ENCODE results near the gene HPS1. TPM values are rescaled to one million over a fixed set of nuclear protein-coding genes. Genes with fewer than 3 reads are reported as not detected.

HPS1 gene
- total and polyA plus RNA-seq, 2 experiments from 2014 or later, result 41.2 to 104 TPM

DNA sequence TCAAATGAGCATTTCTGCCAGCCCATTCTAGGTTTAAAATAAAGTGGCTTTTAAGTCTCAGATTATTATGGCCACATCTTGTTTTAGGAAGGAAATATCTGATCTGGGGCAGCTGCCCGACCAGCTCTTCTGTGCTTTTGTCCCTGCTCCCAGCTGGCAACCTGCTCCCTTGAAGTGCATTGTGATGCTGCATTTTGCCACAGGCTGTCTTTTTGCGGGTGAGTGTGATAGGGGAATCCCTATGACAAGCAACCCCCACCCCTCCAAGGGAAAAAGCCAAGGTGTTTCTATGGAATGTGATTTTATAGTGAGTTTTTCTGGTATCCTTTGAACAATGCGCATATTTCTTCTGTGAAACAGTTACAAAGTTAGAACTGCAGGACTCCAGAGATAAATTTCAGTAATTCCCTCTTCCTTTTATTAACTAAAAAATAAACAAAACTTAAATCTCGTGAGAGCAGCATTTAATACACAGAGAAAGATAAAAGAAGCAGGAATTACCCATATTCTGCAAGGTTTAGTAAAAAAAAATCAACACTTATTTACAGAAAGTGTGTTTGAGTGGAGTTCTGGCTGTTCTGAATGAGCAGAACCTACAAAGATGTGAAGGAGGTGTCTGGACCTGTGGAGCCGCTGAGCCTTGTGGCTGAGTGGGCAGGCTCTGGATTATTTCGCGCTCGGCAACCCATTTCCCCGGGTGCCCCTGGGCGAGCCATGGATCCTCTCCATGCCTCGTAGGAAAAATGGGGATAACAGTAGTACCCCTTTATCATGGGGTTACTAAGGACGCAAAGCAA is 10.1 kb upstream of the HPS1 start:
- Histone ChIP-seq H3K4me1 (ENCODE audit: insufficient read depth) (peaks cover 6% of the 10 kb centered on the region), H3K27me3 (no peaks in the 10 kb centered on the region), H3K4me3 (no peak overlapping the region), H3K9me3 (ENCODE audit: low read depth) (no peaks in the 10 kb centered on the region), H2AFZ (no peak overlapping the region), H3K79me2 (no peaks in the 10 kb centered on the region), H3K27ac (no peak overlapping the region), H3K9me2 (replicated peaks; ENCODE audit: insufficient read depth) (no peaks in the 10 kb centered on the region), H4K20me1 (ENCODE audit: insufficient read depth, poor library complexity, severe bottlenecking) (no peaks in the 10 kb centered on the region), H3K36me3 (replicated peaks; ENCODE audit: insufficient read depth, low read depth) (no peaks in the 10 kb centered on the region), H3K4me2 (no peak overlapping the region)
- WGBS (ENCODE audit: low lambda C conversion rate, missing lambda C conversion rate), result 71% methylated on average over 12 of the region's 12 CpGs
- TF ChIP-seq EZH2 (IDR thresholded peaks at IDR 0.05; ENCODE audit: borderline replicate concordance) (no peak), EZH2phosphoT487 (IDR thresholded peaks at IDR 0.05; ENCODE audit: low read depth, severe bottlenecking, unreplicated experiment) (no peak)
- TF ChIP-seq, protein P1, sequence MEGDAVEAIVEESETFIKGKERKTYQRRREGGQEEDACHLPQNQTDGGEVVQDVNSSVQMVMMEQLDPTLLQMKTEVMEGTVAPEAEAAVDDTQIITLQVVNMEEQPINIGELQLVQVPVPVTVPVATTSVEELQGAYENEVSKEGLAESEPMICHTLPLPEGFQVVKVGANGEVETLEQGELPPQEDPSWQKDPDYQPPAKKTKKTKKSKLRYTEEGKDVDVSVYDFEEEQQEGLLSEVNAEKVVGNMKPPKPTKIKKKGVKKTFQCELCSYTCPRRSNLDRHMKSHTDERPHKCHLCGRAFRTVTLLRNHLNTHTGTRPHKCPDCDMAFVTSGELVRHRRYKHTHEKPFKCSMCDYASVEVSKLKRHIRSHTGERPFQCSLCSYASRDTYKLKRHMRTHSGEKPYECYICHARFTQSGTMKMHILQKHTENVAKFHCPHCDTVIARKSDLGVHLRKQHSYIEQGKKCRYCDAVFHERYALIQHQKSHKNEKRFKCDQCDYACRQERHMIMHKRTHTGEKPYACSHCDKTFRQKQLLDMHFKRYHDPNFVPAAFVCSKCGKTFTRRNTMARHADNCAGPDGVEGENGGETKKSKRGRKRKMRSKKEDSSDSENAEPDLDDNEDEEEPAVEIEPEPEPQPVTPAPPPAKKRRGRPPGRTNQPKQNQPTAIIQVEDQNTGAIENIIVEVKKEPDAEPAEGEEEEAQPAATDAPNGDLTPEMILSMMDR (IDR thresholded peaks at IDR 0.05; ENCODE audit: poor library complexity), result no peak
- no peak for DNase-seq (ENCODE audit: low spot score)

DNA sequence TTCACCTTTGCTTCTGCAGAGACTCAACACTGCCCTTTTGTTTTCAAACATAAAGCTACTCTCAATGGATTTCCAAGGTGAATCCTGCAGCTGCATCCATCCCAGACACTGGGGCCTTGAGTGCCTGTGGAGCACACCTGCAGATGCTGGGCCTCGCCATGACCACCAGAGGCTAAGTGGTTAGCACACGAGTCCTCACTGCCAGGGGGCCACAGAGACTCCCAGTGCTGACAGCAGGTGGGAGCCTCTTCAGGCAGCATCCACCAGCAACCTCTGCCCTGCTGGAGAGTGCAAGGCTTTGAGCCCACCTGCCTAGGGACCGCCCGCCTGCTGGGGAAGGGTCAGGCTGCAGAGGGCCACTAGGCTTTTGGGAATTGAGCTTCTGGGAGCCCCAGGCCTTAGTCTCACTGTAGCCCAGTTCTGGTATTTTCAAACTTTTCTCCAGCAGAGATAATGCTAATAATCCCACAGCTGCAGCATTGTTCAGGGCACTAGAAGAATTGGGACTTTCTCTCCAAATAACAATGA is 9.4 kb upstream of the HPS1 start:
- no peaks in the 10 kb centered on the region for H3K9me2 ChIP-seq (replicated peaks; ENCODE audit: insufficient read depth)
- no peaks in the 10 kb centered on the region for H3K27me3 ChIP-seq
- no peak overlapping the region for H2AFZ ChIP-seq
- 96% methylated on average over 4 of the region's 4 CpGs for WGBS (ENCODE audit: low lambda C conversion rate, missing lambda C conversion rate)
- H3K9me3 ChIP-seq (ENCODE audit: low read depth), result no peaks in the 10 kb centered on the region
- TF ChIP-seq, protein P1 (IDR thresholded peaks at IDR 0.05; ENCODE audit: poor library complexity), result no peak
- TF ChIP-seq EZH2 (IDR thresholded peaks at IDR 0.05; ENCODE audit: borderline replicate concordance) (no peak), EZH2phosphoT487 (IDR thresholded peaks at IDR 0.05; ENCODE audit: low read depth, severe bottlenecking, unreplicated experiment) (no peak)
- H3K27ac ChIP-seq, result no peak overlapping the region
- no peaks in the 10 kb centered on the region for H3K79me2 ChIP-seq
- no peak overlapping the region for H3K4me2 ChIP-seq
- H4K20me1 ChIP-seq (ENCODE audit: insufficient read depth, poor library complexity, severe bottlenecking), result no peaks in the 10 kb centered on the region
- no peak for DNase-seq (ENCODE audit: low spot score)
- H3K36me3 ChIP-seq (replicated peaks; ENCODE audit: insufficient read depth, low read depth), result no peaks in the 10 kb centered on the region
- no peak overlapping the region for H3K4me3 ChIP-seq
- H3K4me1 ChIP-seq (ENCODE audit: insufficient read depth), result peaks cover 6% of the 10 kb centered on the region

DNA sequence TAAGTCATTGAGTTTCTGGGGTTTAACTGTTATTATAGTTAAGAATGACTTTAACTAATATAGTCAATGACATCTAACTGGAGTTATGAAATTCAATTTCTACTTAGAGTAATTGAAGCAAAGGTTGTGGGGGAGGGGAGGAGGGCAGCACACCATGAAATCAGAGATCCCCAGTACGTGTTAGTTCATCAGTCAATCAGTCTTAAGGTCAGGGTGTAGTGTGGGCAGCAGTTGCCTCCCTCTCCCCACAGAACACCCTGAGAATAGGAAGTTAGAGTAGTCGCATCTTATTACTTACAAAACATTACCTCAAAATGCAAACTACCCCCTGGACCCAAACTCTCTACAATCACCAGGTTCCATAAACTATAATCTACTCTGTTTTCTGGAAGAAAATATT is 7.0 kb upstream of the HPS1 start:
- no peaks in the 10 kb centered on the region for H3K36me3 ChIP-seq (replicated peaks; ENCODE audit: insufficient read depth, low read depth)
- H3K4me3 ChIP-seq, result no peak overlapping the region
- no peaks in the 10 kb centered on the region for H3K9me2 ChIP-seq (replicated peaks; ENCODE audit: insufficient read depth)
- no peak overlapping the region for H3K27ac ChIP-seq
- 80% methylated on average over 2 of the region's 2 CpGs for WGBS (ENCODE audit: low lambda C conversion rate, missing lambda C conversion rate)
- H4K20me1 ChIP-seq (ENCODE audit: insufficient read depth, poor library complexity, severe bottlenecking), result no peaks in the 10 kb centered on the region
- H3K79me2 ChIP-seq, result no peaks in the 10 kb centered on the region
- no peaks in the 10 kb centered on the region for H3K9me3 ChIP-seq (ENCODE audit: low read depth)
- no peak overlapping the region for H2AFZ ChIP-seq
- TF ChIP-seq EZH2phosphoT487 (IDR thresholded peaks at IDR 0.05; ENCODE audit: low read depth, severe bottlenecking, unreplicated experiment) (no peak), EZH2 (IDR thresholded peaks at IDR 0.05; ENCODE audit: borderline replicate concordance) (no peak)
- TF ChIP-seq, protein P1 (IDR thresholded peaks at IDR 0.05; ENCODE audit: poor library complexity), result no peak
- DNase-seq (ENCODE audit: low spot score), result no peak
- H3K27me3 ChIP-seq, result no peaks in the 10 kb centered on the region
- no peaks in the 10 kb centered on the region for H3K4me1 ChIP-seq (ENCODE audit: insufficient read depth)
- H3K4me2 ChIP-seq, result no peak overlapping the region

All from hepatocyte (in vitro differentiated cells).